GM19324 (cell line): ENCODE data around the gene MPP3.
"Not testable (repeated sequence)": the region's sequence is repeated elsewhere in the genome, so short reads cannot be mapped to it uniquely, and the experiment has no call there.

Experiments
- ATAC-seq: cut with Tn5 transposase; IDR thresholded peaks from one replicate; pipeline ENCODE4 v1.9.1; 2021; ENCODE audit warnings: mild to moderate bottlenecking, moderate library complexity; ENCODE audit not compliant: unreplicated experiment, low FRiP score

The MPP3 gene

DNA sequence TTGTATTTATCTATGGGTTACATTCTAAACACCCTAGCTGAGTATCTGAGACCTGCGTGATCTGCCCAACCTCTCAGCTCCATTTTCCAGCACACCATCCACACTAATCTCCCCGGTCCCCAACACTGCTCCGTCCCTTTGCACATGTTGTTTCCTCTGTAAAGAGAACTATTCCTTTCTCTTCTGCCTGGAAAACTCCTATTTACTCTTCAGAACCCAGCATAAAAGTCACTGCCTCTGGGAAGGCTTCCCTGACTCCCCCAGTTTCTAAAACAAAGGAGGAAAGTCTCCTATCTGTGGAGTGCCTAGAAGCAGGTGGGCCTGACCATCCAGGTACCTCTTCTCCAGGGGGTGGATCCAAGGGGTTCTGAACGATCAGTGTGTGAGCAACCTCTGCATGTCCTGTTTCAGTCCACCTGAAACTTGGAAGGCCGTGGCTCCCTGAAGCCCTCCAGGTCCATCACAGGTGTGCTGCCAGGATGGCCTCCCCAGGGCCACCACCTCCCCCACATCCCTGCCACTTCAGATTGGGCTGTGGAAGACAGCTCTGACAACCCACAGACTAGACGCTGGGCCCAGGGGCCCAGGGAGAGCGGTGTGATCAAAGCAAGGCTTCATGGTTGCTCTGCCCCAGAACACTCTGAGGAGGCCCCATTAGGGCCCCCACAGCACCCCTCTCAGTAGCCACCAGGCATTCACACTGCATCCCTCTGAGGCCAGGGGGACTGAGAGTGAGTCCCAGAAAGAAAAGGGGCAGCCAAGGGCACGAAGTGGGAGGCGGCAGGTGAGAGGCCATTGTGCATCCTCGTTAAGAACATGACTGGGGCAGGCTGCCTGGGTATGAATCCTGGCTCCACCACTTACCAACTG is 20.3 kb downstream of the MPP3 start:
- ATAC-seq = no peak

DNA sequence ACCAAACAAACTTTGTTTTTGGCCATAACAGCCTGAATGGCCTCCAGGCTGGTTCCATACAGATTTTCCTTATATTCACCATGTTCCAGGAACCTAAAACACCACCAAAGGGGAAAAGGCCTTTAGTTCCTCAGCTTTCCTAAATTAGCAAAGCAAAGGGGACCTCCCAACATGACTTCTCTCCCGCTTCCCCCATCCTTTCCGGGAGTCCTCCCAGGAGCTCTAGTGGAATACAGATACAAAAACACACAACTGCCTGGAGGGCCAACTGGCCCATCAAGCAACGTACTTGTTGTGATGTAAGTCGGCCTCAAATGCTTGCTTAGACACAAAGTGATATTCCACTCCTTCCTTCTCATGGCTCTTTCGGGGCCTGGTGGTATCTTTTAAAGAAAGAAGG is 22.1 kb downstream of the MPP3 start:
- ATAC-seq = no peak

DNA sequence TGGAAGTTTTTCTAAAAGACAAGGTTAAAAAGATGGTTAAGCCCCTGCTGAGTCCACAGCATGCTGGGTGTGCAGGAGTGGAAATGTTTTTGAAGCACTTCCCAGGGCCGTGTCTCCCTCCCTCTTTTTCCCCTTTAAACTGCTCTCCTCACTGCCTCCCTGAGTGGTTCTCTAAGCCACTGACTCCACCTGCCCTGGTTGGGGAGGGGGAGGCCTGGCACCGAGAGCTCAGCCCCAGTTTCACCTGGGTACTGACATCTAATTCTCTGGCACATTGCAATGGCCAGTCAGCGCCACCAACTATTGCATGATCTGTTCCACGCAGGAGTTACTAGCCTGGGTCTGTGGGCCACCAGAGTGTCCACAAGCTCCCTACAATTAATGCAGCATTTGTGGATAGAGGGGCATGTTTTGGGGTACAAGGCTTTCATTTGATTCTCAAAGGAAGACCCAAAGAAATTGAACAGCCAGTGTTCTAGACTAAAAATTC is 22.7 kb downstream of the MPP3 start:
- ATAC-seq = no peak

DNA sequence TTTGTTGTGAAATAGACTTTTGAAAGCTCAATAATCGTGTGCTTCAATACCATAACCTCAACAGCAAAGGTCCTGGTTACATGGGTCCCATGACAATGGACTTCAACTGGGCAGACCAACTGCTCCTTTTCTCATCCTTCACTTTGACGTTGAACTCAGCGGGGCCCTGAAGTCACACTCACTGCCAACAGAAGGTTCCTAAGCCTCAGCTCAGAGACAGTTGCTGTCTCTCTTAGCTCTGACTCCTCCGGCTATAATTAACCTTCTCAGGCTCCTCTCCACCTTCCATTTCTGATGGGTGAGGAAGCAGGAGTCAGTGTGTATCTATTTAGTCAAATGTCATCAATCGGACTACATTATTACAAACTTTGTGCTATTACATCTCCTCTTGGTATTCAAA is 23.8 kb downstream of the MPP3 start:
- ATAC-seq = no peak

DNA sequence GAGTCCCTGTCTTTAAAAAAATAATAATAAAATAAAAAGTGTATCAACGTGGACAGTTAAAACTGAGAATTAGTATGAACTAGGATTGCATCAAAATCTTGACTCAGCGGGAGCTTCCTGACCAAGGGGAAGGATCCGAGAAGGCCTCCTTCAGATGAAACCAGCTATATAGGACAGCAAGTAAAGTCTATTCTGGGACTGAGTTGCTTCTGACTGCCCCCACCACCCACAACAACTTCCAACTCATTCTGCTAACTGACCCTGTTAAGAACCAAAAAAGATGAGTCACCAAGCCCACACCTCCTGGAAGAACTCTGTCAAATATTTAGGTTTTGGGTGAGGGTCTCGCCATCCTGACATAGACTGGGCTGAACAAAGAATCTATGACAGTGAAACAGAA is 24.9 kb downstream of the MPP3 start:
- no peak for ATAC-seq

DNA sequence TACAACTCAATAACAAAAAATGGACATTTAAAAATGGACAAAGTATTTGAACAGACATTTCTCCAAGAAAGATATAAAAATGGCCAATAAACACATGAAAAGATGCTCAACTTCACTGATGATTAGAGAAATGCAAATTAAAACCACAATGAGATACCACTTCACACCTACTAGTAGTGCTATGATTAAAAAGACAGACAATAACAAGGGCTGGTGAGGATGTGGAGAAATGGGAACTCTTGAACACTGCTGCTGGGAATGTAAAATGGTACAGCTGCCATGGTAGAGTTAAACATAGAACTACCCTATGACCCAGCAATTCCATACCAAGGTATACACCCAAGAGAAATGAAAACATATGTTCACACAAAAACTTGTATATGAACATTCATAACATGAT is 27.8 kb downstream of the MPP3 start:
- ATAC-seq = no peak

DNA sequence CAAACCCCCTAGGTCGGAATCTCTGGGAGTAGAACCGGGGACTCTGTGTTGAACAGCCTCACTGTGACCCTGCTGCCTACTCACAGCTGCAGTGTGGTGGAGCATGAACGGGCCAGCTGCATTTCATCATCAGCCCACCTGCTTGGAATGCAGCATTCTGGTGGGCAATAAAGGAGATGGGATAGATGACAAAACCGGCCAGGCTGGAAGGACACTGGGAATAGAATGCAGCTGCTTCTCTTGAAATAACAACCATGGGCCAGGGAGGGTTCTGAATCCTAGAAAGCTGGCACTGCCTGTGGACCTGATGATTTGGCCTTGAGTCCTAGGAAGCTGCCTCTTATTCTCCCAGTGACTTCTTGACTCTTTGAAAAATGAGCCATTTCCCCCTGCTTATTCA is 29.2 kb downstream of the MPP3 start:
- no peak for ATAC-seq

DNA sequence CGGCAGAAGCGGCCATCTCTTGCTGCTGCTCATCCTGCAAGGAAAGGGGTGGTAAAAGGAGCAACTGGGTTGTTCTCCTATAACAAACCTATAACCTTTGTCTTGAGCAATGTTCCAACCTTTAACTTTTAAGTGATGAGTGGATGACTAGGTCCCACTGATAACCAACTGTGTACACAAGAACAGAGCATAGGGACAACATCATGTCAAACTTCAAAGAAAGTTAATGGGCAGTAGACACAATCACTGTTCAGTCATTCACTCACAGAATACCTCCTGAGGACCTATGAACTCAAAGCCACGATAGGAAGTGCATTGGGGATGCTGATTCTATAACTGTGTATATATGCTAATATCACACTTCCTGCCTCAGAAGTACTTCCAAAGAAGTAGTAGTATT is 31.1 kb downstream of the MPP3 start:
- ATAC-seq = no peak

DNA sequence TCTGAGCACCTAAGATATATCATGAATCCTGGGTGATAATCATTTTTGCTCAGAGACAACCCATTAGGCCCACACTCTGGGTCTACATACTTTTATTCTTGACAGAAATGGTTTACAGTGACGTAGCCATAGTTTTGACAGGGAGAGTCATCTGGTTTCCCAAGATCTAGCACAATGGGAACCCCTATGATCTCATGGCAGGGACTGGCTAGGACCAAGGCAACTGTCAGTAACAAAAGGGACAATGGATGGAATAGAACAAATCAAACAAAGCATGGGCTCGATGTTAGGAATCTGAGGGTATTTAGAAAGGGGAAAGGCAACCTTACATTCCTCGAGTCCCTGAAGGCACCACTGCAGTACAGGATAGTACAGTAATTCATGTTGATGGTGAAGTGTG is 32.2 kb downstream of the MPP3 start:
- no peak for ATAC-seq

DNA sequence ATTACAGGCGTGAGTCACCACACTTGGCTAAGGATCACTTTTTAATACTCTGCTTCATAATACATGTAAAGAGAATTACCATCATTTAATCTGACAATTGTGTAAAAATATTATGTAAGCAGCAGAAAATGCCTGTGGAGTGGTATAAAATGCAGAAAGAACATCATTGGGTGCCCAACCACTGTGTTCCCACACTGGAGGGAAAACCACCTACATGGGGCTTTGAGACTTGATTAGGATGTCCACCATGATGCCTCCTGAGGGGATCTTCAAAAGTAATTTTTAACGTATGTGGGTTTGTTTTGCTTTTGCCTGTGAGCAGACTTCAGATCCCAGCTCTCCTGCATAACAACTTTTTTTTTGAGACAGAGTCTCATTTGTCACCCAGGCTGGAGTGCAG is 33.9 kb downstream of the MPP3 start:
- no peak for ATAC-seq

DNA sequence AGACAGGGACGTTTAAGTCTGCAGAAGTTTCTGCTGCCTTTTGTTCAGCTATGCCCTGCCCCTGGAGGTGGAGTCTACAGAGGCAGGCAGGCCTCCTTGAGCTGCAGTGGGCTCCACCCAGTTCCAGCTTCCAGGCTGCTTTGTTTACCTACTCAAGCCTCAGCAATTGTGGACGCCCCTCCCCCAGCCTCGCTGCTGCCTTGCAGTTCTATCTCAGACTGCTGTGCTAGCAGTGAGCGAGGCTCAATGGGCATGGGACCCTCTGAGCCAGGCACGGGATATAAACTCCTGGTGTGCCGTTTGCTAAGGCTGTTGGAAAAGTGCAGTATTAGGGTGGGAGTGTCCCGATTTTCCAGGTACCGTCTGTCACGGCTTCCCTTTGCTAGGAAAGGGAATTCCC is 34.9 kb downstream of the MPP3 start:
- ATAC-seq = not testable (repeated sequence)

DNA sequence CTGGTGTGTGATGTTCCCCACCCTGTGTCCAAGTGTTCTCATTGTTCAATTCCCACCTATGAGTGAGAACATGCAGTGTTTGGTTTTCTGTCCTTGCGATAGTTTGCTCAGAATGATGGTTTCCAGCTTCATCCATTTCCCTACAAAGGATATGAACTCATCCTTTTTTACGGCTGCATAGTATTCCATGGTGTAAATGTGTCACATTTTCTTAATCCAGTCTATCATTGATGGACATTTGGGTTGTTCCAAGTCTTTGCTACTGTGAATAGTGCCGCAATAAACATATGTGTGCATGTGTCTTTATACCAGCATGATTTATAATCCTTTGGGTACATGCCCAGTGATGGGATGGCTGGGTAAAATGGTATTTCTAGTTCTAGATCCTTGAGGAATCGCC is 40.3 kb downstream of the MPP3 start:
- not testable (repeated sequence) for ATAC-seq

DNA sequence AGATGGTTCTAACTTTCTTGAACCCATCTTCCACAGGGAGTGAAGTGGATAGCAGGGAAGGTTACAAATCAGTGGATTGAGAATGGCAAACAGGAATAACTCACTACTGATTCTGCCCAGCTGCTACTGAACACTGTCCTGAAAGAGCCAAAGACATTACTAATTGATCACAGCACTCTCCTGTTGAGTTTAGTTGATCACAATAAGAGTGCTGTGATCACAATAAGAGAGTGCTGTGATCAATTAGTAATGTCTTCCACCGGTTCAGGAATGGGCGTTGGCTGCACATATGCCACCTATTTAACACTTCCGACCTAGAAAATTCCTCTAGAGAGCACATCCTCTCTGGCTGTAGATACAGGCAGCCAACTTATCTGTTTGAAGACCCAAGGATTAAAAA is 41.4 kb downstream of the MPP3 start:
- ATAC-seq = no peak

DNA sequence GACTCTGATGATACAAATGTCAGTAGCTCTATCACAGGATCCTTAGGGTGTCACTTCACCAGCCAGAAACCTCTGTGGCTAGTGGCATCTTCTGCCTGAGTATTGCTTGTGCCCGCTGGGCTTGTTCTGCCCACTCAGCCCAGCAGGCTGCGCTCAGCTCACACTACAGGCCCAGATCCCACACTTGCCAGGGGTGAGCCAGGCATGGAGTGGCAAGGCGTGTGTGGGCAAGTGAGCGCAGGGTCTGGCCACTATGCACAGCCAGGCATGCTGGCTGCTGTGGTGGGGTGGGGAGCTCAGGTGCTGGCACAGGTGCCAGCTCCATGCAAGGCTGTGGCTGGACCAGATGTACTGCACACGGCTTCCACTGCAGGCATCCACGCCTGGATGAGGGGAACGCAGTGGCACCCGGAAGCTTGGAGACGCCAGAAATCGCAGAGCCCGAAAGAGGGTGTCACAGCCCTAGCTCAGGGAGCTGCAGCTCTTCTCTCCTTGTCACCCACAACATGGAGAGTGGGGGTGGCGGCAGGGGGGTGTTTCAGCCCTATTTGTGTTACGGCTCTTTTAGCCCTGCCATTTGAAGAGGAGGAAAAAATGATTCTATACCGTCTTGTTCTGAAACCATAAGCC is 42.5 kb downstream of the MPP3 start:
- no peak for ATAC-seq

DNA sequence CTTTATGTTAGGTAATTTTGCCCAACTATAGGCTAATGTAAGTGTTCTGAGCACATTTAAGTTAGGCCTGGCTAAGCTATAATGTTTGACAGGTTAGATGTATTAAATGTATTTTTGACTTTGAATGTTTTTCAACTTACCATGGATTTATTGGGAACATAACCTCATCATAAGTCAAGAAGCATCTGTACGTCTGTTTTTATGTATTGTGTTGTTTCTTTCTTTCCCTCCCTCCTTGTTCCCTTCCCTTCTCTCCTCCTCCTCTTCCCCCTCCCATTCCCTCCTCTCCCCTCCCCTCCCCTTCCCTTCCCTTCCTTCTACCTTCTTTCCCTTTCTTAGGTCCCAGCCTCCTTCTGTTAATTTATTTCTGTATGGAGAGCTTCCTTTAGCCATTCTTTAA is 43.5 kb downstream of the MPP3 start:
- ATAC-seq = no peak

DNA sequence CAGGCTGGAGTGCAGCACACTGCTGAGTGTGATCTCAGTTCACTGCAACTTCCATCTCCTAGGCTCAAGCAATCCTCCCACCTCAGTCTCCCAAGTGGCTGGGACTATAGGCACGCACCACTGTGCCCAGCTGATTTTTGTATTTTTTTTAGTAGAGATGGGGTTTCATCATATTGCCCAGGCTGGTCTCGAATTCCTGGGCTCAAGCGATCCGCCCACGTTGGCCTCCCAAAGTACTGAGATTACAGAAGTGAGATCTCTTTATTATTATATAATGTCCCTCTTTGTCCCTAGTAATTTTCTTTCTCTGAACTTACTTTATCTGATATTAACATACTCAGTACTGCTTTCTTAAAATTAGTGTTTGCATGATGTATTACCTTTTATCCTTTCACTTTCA is 44.4 kb downstream of the MPP3 start:
- ATAC-seq = no peak

DNA sequence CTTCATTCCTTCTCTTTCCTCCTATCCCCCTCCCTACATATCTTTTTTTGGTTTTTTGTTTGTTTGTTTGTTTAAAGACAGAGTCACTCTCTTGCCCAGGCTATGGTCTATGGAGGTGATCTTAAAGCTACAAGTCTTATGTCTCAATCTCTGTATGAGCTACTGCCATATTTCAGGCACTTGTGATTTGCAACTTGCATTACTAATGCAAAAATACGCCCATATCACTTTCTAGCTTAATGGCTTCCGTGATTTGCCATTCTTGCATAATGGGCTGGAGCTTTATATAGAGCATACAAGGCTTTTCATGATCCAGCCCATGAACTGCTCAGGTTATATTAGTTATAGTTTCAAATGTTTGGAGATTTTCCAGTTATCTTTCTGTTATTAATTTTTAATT is 45.2 kb downstream of the MPP3 start:
- no peak for ATAC-seq

DNA sequence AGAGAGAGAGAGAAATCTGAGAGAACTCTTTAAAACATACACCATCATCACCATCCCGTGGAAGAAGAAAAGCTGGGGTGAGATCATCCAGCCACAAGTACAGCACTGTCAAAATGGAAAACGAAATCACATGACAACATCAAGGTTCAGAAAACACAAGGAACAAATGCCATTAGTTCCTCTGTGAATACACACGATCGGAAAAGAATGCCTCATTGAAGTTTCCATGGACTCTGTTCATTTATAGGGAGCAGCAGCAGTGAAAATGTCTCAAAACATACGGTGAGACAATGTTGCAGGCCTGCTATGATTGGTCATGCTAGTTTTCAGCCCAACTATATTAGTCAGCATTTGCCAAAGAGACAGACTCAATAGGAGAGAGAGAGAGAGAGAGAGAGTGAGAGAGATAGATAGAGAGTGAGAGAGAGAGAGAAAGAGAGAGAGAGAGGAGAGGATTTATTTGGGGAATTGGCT is 48.3 kb downstream of the MPP3 start:
- ATAC-seq = no peak

DNA sequence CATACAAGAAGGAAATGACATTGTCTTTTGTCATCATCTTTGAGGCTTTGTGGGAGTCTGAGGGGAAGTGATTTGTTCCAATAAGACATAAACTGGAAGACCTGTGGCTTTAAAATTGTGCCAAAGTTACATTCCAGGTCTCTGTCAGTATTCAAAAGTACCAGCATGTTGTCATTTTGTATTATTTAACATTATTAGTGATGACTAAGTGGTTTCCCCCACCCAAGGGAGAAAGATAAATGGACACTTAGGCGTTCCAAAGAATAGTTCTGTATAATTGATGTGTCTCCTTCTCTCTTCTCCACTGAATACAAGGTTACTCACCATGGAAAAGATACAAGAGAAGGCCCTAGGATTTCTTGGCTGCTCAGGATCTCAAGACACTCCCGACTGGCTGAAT is 48.9 kb downstream of the MPP3 start:
- ATAC-seq = no peak

DNA sequence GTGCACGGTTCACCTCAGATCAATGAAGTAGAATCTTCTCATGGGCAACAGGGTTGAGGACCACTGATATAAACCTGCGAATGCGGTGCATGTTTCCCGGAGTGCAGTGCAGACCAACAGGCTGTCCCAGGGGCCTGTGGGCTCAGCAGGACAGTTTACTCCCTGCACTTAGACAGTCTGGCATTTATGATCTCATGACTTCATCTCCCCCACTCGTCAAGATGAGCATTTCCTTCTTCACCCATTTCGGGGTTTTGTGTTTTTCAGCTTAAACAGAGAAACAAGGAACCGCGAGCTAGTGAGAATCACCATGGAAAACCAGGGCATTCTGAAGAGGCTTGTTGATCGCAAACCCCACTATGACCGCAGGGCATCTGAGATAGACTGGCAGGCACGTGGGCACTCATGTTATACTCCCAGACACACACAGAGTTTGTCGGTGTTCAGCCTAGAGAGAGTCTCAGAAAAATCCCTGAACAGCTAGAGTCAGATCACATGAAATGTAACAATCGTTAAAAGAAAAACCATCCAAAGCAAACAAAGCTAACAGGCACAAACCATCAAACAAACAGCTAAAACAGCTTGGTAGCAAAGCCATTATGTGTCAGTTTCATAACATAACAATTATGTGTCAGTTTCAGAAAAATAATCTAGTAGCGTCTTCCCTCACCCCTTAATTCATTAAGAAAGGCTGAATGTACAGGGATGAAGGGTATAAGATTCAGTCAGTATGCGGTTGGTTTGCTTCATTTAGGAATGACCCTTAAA is 49.8 kb downstream of the MPP3 start:
- no peak for ATAC-seq

DNA sequence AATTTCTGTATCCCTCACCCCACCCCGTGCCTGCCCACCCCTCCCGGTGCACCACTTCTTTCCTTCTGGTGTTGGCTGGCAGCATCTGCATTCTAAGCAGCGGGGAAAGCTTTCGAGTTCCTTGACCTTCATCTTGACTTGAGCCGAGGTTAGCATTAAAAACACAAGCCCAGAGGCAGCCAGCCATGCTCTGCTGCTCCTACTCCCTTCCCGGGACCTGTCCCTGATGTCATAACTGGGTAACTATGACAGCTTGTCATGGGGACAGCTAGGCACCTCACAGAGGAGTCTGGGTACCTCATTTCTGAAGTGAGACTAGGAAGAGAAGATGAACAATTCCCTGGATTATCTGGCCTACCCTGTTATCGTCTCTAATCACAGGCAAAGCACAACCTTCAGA is 52.8 kb downstream of the MPP3 start, which contains the start of gene CFAP97D1:
Gene CFAP97D1, plus strand, starts transcription at position 301 of the 400 bp plus-strand sequence. Its CDS starts 28 bp downstream, at position 329.
- no peak for ATAC-seq
